ENCODE measurements around the gene DUSP28. TPM values are rescaled to one million over a fixed set of nuclear protein-coding genes. Genes with fewer than 3 reads are reported as not detected.

The DUSP28 gene
- total and polyA plus RNA-seq, 2 of the 13 experiments (the other 11 are each of a cell fraction or from before 2014, with no cell fraction given): 5.2 to 8.6 TPM

- TF ChIP-seq ZNF563 (CRISPR knock-in tag; IDR thresholded peaks at IDR 0.05) (peak; percentile 49; the same call in 1 of the 2 replicates), ATAD3A (CRISPR knock-in tag; IDR thresholded peaks at IDR 0.05) (no peak), ZNF709 (CRISPR knock-in tag; IDR thresholded peaks at IDR 0.05) (peak; percentile 70), SKI (IDR thresholded peaks at IDR 0.05; ENCODE audit: partially characterized antibody) (no peak), SRF (IDR thresholded peaks at IDR 0.05; ENCODE audit: low read depth, low read length) (no peak)
- TF ChIP-seq, protein P1, sequence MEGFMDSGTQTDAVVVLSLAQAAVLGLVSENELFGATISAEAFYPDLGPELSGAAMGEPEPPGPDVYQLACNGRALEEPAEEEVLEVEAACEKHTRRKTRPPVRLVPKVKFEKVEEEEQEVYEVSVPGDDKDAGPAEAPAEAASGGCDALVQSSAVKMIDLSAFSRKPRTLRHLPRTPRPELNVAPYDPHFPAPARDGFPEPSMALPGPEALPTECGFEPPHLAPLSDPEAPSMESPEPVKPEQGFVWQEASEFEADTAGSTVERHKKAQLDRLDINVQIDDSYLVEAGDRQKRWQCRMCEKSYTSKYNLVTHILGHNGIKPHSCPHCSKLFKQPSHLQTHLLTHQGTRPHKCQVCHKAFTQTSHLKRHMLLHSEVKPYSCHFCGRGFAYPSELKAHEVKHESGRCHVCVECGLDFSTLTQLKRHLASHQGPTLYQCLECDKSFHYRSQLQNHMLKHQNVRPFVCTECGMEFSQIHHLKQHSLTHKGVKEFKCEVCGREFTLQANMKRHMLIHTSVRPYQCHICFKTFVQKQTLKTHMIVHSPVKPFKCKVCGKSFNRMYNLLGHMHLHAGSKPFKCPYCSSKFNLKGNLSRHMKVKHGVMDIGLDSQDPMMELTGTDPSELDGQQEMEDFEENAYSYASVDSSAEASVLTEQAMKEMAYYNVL (CRISPR knock-in tag; IDR thresholded peaks at IDR 0.05; ENCODE audit: borderline replicate concordance): 0 out of 2 replicates have a peak, but pooled peaks have one; percentile 12
These were observed 36.9 kb downstream of the DUSP28 start (continued) for GRCh38 chr2:240597054-240597418.

GRCh38 chr2:240597419-240598181 is 37.4 kb downstream of the DUSP28 start:
- peak overlapping the region in 1 of 3 experiments; percentile 43; a peak in 1 of 6 replicates for H3K4me3 ChIP-seq (replicated peaks in 1 of 3; ENCODE audit: insufficient read depth in 1 of 3, low read depth in 2 of 3, low read length in 3 of 3)
- 74% methylated on average over 10 of the region's 22 CpGs for WGBS (ENCODE audit: low lambda C conversion rate)
- no peaks in the 10 kb centered on the region for H4K20me1 ChIP-seq (ENCODE audit: insufficient read depth, low read length)
- ChIA-PET CTCF (ENCODE audit: low intra/inter-chr PET ratio, low total read pairs) (no interaction called here), POLR2A (interaction anchor here (1.5 to 2.7 kb wide), 4 partner anchors 8 to 32 kb away, joined by 6 to 22 read pairs (median 9); partner anchors contain the start of gene CAPN10)
- BruUV-seq (replicated peaks): no TSS peak
- H3K9ac ChIP-seq (ENCODE audit: insufficient read depth, low read depth, low read length): peak overlapping the region; percentile 66
- intact Hi-C loops (cut with micrococcal nuclease; ENCODE audit: unreplicated experiment): no loop called here
- H2AFZ ChIP-seq (ENCODE audit: low read length): no peak overlapping the region
- peak; percentile 80 for ATAC-seq
- H3K27me3 ChIP-seq (ENCODE audit: control insufficient read depth in 1 of 2, insufficient read depth in 2 of 2, low read length in 2 of 2): no peaks in the 10 kb centered on the region
- in situ Hi-C loops (cut with HindIII; ENCODE audit: extremely low pct_ligation_motif_present, low pct_unique_long_range_greater_than_20kb): no loop called here
- peaks cover 3% of the 10 kb centered on the region for H3K79me2 ChIP-seq (ENCODE audit: insufficient read depth, low read length)
- H3K27ac ChIP-seq (ENCODE audit: extremely low read length, insufficient read depth, low read length): peak overlapping the region; percentile 94
- no peaks in the 10 kb centered on the region for H3K9me3 ChIP-seq (ENCODE audit: low read length)
- DNase-seq (ENCODE audit: low spot score): peak; percentile 85
- peak overlapping the region; percentile 62 for H3K4me2 ChIP-seq (ENCODE audit: low read depth, low read length)
- H3K4me1 ChIP-seq (ENCODE audit: insufficient read depth, low read length): peaks cover 44% of the 10 kb centered on the region
- H3K36me3 ChIP-seq (replicated peaks in 1 of 2; ENCODE audit: control insufficient read depth in 1 of 2, insufficient read depth in 2 of 2, low read length in 2 of 2): peaks cover 6 to 9% of the 10 kb centered on the region in 2 experiments; a peak in 3 of 5 replicates
- FAIRE-seq: peak; percentile 84
- TF ChIP-seq YY1 (IDR thresholded peaks at IDR 0.05; ENCODE audit: insufficient read depth, insufficient replicate concordance, low read depth, low read length) (no peak), PCBP2 (optimal IDR thresholded peaks at IDR 0.05; ENCODE audit: low read depth, low read length, poor library complexity, severe bottlenecking) (no peak), TCF7L2 (IDR thresholded peaks at IDR 0.05; ENCODE audit: low read depth, low read length) (no peak), CC2D1A (CRISPR knock-in tag; IDR thresholded peaks at IDR 0.05) (no peak), ZIK1 (CRISPR knock-in tag; IDR thresholded peaks at IDR 0.05; ENCODE audit: borderline replicate concordance, low read depth) (no peak), ZNF274 (CRISPR knock-in tag; IDR thresholded peaks at IDR 0.05) (0 out of 2 replicates have a peak, but pooled peaks have one; percentile 48), ZNF24 (IDR thresholded peaks at IDR 0.05) (no peak), TEAD3 (CRISPR knock-in tag; optimal IDR thresholded peaks at IDR 0.05; ENCODE audit: borderline replicate concordance) (peak; percentile 99), ZNF567 (CRISPR knock-in tag; IDR thresholded peaks at IDR 0.05; ENCODE audit: borderline replicate concordance) (no peak), HINFP (CRISPR knock-in tag; IDR thresholded peaks at IDR 0.05; ENCODE audit: low read depth) (no peak), KDM1A (CRISPR knock-in tag; IDR thresholded peaks at IDR 0.05) (no peak), SUZ12 (IDR thresholded peaks at IDR 0.05; ENCODE audit: low read depth, low read length) (no peak)
- TF ChIP-seq, protein P2, sequence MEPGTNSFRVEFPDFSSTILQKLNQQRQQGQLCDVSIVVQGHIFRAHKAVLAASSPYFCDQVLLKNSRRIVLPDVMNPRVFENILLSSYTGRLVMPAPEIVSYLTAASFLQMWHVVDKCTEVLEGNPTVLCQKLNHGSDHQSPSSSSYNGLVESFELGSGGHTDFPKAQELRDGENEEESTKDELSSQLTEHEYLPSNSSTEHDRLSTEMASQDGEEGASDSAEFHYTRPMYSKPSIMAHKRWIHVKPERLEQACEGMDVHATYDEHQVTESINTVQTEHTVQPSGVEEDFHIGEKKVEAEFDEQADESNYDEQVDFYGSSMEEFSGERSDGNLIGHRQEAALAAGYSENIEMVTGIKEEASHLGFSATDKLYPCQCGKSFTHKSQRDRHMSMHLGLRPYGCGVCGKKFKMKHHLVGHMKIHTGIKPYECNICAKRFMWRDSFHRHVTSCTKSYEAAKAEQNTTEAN (CRISPR knock-in tag; conservative IDR thresholded peaks at IDR 0.05): no peak
